T-helper 1 cell treated with Interleukin-12 subunit alpha and Interleukin-12 subunit beta and Interleukin-4 antibody, amounts not matched to agents 30 ng/mL and 1 ng/mL, for 36 hours (primary cell): ENCODE measurements around the gene YWHAB. TPM values are rescaled to one million over a fixed set of nuclear protein-coding genes. Genes with fewer than 3 reads are reported as not detected.

ENCODE experiments used
- intact Hi-C: fragments of 100-400 bp; cut with micrococcal nuclease; formaldehyde crosslinking; loops from one replicate; pipeline ENCODE4 v1.15.1; 2024
- total RNA-seq: library from RNA; stranded (reverse); gene quantifications from 2 replicates; pipeline ENCODE4 v1.2.3, GENCODE V29; 2022

YWHAB gene
- total RNA-seq, 1 donor from 2014 or later = 278 TPM

- intact Hi-C loops = loop anchor here (1.0 kb wide), 7 partner anchors 18 to 652 kb away; partner anchors contain the start of genes TTPAL and YWHAB
These were observed 18.7 kb upstream of the YWHAB start for GRCh38 chr20:44866703-44867335.

- intact Hi-C loops = no loop called here
These were observed 16.0 kb upstream of the YWHAB start for GRCh38 chr20:44869471-44869870.

DNA sequence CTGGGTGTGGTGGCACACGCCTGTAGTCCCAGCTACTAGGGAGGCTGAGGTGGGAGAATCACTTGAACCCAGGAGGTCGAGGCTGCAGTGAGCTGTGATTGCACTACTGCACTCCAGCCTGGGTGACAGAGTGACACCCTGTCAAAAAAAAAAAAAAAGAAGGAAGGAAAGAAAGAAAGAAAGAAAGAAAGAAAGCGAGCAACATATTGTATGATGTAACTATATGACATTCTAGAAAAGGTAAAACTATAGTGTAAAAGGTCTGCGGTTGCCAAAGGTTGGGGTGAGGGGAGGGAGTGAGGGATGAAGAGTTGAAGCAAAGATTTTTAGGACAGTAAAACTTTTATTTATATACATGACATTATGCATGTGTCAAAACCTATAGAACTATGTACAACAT, 3.1 kb upstream of the YWHAB start:
- intact Hi-C loops = loop anchor here (5.0 to 10.0 kb wide), 2 partner anchors 1288 to 1370 kb away; partner anchors contain the start of gene IFT52

GRCh38 chr20:44883214-44883902, 2.1 kb upstream of the YWHAB start:
- intact Hi-C loops = loop anchor here (5.0 to 10.0 kb wide), 2 partner anchors 1289 to 1371 kb away; partner anchors contain the start of gene IFT52

- intact Hi-C loops = loop anchor here (1.0 to 10.0 kb wide), 10 partner anchors 18 to 1373 kb away; partner anchors contain the start of genes FITM2, IFT52, OSER1 and SERINC3
These were observed 556 bp upstream of the YWHAB start for GRCh38 chr20:44884907-44885391.

DNA sequence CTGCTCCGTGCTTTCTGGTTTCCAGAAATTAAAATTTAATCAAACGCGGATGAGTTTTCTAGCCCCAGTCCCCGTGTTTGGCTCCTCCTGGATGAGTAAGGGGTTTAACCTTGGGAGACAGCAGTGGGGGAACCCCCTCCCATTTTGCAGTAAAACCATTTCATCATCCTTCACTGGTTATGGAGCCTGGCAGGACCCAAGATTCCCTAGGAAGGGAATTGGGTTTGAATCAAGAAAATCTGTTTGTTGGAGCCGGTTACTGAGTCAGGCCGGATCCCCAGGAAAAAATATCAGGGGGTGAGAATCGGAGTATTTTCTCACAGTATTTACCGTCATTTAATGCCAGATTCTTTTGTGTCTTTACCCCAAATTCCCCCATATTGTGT, 754 bp downstream of the YWHAB start:
- intact Hi-C loops = loop anchor here (1.0 to 10.0 kb wide), 4 partner anchors 11 to 1291 kb away; partner anchors contain the start of genes IFT52 and PABPC1L

GRCh38 chr20:44886828-44887227, 1.3 kb downstream of the YWHAB start:
- intact Hi-C loops = loop anchor here (1.0 to 10.0 kb wide), 4 partner anchors 10 to 1292 kb away; partner anchors contain the start of genes IFT52 and PABPC1L

DNA sequence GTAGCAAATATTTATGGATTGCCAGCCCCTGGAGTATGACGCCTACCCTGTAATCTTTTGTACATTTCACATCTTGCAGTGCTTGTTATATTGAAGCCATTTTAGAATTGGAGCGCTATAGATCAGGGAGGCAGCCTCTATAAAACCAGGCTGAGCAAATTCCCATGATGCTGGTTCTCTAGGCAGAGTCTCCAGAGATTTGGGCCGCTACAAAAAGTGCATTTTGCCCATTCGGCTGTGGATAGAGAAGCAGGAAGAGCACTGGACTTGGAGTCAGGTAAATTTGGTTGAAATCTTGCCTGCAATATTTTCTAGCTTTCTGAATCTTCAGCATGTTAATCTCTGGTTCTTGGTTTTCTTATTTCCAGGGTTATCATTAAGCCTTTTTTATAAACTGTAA, 2.0 kb downstream of the YWHAB start:
- intact Hi-C loops = loop anchor here (5.0 to 10.0 kb wide), 2 partner anchors 150 to 1293 kb away; partner anchors contain the start of gene IFT52

DNA sequence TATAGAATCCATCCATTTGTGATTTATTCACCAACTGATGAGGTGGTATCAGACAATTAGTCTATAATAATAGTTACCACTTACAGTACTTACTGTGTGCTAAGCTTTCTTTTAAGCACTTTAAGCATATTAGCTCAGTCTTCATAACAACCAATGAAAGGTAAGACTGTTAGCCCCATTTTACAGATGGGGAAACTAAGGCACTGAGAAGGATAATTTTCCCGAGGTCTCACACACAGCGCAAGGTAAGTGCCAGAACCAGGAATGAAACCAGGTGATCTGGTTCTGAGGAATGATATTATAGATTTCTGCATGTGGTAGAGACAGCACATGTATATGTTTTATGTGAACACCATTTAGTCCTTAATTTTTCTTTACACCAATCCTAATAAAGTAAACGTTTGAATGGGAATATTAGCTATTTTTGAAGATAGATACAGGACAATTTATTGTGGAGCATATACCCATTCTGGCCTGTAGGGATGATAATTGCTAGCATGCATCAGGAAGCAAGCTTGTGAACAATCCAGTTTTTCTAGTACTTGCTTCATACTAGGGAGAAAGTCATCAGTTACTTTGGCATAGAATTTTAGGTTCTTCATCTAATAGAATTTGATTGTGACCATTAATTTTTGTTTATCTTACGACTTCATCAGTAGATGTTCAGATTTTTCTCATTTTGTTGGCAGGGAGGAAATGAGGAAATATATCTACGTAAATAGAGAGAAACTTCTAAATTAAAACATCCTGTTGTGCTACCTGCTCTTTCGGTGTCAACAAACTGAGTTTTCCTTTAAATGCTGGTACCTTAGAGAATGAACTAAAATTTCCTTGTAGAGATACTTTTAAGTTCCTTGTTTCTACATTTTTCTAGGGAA, 3.0 kb downstream of the YWHAB start:
- intact Hi-C loops = loop anchor here (2.0 to 10.0 kb wide), 3 partner anchors 151 to 1432 kb away; partner anchors contain the start of genes IFT52 and SRSF6

GRCh38 chr20:44891826-44892225, 6.3 kb downstream of the YWHAB start:
- intact Hi-C loops = no loop called here

- intact Hi-C loops = no loop called here
These were observed 9.5 kb downstream of the YWHAB start for GRCh38 chr20:44894959-44895358.

DNA sequence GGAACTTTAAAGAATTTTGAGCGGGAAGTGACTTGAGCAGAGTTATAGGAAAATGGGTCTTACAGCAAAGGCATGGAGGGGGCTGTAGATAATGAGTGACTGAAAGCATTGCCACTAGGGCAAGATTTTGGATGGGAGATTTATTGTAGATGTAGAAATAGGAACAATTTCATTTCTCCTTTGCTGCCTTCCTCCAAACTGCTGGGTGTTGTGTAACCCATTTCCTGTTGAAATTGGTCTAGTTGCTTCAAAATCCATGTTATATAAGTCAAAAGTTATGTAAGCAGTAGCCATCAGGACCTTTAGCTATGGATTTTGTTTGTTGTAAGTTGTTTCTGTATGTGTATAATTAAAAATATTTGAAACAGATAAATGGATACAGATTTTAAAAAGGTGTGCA, 11.1 kb downstream of the YWHAB start:
- intact Hi-C loops = no loop called here

DNA sequence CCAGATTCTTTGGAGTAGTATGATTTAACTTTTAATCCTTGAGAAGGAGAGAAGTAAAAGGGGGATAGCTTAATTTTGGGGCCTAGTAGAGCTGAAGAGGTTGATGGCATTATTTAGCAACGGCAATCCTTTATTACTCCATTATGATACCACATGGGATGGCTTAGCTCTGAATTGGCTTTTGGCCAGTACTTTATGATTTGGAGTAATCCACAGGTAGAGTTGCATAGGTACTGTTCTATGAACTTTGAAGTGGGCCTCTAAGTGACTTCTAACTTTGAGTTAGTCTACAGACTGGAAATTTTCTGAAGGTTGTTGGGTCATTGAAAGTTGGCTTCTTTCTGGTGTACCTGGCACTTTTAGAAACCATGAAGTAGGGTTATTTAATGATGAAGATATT, 11.6 kb downstream of the YWHAB start:
- intact Hi-C loops = loop anchor here (1.0 kb wide), 1 partner anchor 11 kb away; no protein-coding TSS in a partner anchor

GRCh38 chr20:44900231-44900854, 14.8 kb downstream of the YWHAB start:
- intact Hi-C loops = no loop called here

DNA sequence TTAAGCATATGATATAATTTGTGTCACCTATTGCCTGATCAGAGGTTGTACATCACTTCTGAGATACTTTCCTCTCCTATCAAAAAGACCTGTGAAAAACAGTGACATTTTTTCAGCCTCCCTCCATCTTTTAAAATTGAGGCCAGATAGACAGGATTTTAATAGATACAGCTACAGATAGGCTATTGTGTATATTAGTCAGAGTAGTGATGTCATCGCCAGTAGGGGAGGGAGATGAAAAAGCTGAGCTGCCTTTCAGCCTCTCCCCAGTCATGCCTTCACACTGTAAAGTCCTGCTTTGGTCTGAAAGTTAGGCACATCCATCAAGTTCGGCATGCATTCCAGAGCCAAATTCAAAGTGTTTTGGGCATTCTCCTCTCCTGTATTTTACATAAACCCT, 16.5 kb downstream of the YWHAB start:
- intact Hi-C loops = no loop called here

DNA sequence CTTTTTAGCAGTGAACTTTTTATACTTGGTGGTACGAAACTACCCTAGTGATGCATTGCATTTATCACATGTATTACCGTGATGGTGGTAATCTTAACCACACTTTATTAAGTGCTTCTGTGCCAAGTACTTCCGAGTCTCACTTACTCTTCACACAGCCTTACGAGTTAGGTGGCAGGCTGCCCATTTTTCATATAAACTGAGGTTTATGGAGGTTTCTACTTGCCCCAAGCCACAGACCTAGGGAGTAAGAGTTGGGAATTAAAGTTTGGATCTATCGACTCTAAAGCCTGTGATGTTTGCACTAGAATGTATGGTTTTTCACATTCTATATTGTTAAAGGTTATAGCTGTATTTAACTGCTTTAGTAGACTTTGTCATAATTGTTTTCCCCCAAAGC, 18.9 kb downstream of the YWHAB start:
- intact Hi-C loops = no loop called here

DNA sequence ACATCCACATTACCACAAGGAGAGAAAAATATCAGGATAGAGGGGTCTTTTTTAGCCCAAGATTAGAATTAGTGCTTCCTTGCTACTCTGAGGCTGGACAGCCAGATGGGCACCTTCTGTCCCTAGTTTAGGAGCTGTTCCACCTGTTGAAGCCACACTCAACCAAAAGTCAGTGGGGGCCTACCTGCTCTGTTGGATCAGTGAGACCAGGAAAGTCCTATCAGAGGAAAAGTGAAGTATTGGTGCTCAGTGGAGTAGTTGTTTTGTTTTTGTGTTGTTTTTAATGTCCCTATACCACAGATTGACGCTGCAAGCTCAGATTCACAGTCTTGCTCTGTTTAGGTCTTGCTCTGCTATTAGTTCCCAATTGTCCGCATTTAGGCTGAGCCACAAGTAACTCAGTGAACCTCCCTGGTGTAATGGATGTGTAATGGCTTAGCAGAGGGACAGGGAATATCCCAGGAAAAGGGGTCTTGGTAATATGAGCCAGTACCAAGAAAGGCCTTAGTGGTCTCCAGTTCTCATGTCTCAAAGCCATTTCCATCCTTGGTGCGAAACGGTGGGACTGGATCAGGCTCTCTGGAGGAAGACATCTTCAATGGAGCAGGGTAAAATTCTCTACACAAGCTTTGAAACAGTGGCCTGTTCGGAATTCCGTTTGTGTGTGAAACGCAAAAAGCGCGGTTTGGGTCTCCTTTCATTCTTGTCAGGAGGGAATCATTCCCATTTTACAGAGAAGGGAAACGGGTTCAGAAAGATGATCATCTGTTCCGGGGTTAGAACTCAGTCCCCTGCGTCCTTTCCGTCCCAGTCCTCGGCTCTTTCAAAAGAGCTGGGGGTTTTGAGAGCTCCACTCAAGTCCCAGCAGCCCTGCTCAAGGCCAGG, 23.7 kb downstream of the YWHAB start:
- intact Hi-C loops = loop anchor here (1.0 kb wide), 1 partner anchor 10 kb away; no protein-coding TSS in a partner anchor

DNA sequence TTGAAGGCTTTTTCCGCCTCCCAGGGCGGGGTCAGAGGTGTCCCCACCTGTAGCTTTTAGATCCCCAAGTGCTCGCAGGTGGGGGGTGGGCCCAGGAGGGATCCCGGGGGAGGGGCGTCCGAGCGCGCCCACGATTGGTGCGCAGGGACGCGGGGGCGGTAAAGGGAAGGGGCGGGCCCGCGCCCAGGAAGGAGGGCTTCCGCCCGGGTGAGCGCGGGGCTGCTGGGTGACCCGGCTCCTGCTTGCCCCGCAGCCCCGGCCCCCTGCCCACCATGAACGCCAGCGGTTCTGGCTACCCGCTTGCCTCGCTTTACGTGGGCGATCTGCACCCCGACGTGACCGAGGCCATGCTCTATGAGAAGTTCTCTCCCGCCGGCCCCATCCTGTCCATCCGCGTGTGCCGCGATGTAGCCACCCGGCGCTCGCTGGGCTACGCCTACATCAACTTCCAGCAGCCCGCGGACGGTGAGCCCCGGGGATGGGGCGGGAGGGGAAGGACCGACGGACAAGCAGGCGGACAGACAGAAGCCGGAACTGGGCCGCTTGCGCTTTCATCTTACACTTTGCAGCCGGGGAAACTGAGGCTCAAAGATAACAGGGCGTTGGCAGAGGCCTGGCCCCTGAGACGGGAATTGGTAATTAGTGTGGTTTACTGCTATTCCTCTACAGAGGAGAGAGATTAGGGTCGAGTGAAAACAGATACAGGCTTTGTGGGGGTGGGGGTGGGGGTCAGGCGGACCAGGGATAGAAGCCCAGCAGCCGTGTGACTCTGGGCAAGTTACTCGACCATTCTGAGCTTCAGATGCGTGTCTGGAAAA, 24.6 kb downstream of the YWHAB start, which contains the start of gene PABPC1L:
TSS of gene PABPC1L (plus strand) at position 189 of the 818 bp plus-strand sequence. CDS start at position 273, 84 bp downstream.
- intact Hi-C loops = loop anchor here (1.0 to 5.0 kb wide), 7 partner anchors 11 to 700 kb away; partner anchors contain the start of genes OSER1, STK4 and TOMM34
